HCT116 (cell line): Measurements from ENCODE around the gene NUDT14. TPM values are rescaled to one million over a fixed set of nuclear protein-coding genes. Genes with fewer than 3 reads are reported as not detected.
A peak's percentile ranks its signal among the peaks of the same experiment; 100 is the strongest.

Experiments used
- ATAC-seq: fragments of 200-7000 bp; cut with Tn5 transposase; 2 replicates; pipeline ENCODE4 v1.9.1; 2020; ENCODE audit warnings: mild to moderate bottlenecking, moderate library complexity
- BruUV-seq: library from RNA; stranded (reverse); fragments of 400-500 nt; replicated peaks from 2 replicates; lab custom pipeline; 2021; lab: Mats Ljungman, UMichigan
- CTCF ChIA-PET: fragments of 300-600 bp; sonication (Branson Sonifier 250); formaldehyde crosslinking; loops from one replicate; lab custom pipeline; 2021; ENCODE audit warnings: antibody characterized with exemption; lab: Charles Lee
- POLR2A ChIA-PET: fragments of 300-600, 350-600 bp; sonication (Branson Sonifier 250); formaldehyde crosslinking; loops from one replicate; lab custom pipeline; 2021; ENCODE audit warnings: antibody characterized with exemption; lab: Charles Lee
- RAD21 ChIA-PET, 2 experiments: fragments of 300-600 bp; sonication (Branson Sonifier 250); formaldehyde crosslinking; loops; one replicate each; lab custom pipeline; 2023; ENCODE audit warnings: low total read pairs in 2 of 2; ENCODE audit not compliant: uncharacterized antibody in 2 of 2, unreplicated experiment in 2 of 2, low non-redundant PET in 1 of 2; lab: Charles Lee
- DNase-seq: peaks from one replicate; pipeline ENCODE4 v3.0.0-alpha.2; 2010; ENCODE audit warnings: low read depth, low spot score
- H2AFZ ChIP-seq: fragments of 200-600 bp; shearing (Covaris generic), sonication (generic); 2 replicates; pipeline ENCODE4 v1.6.1; 2017; ENCODE audit warnings: low read depth, mixed run types, mixed read lengths, antibody characterized with exemption, low read length; ENCODE audit not compliant: poor library complexity, severe bottlenecking
- H3K27ac ChIP-seq: 2 replicates; pipeline ENCODE4 v1.5.1; 2012; ENCODE audit warnings: low read depth, low read length
- H3K27me3 ChIP-seq: fragments of 200-600 bp; sonication (generic); 2 replicates; pipeline ENCODE4 v1.6.1; 2016; ENCODE audit warnings: mixed run types, low read length, mixed read lengths; ENCODE audit not compliant: insufficient read depth
- H3K36me3 ChIP-seq, 2 experiments: fragments of 200-500 bp in 1 of 2; fragments of 200-600 bp in 1 of 2; sonication (Bioruptor generic) in 1 of 2; sonication (generic) in 1 of 2; 2 replicates each; pipeline versions ENCODE4 v1.5.1 to v1.6.1; 2014 to 2016; ENCODE audit warnings: low read length in 2 of 2, inconsistent platforms in 1 of 2, mixed read lengths in 1 of 2, mixed run types in 1 of 2; ENCODE audit not compliant: insufficient read depth in 2 of 2, control insufficient read depth in 1 of 2
- H3K4me1 ChIP-seq, 2 experiments: fragments of 200-600 bp in 1 of 2; sonication (generic) in 1 of 2; 2 replicates each; pipeline versions ENCODE4 v1.5.1 to v1.6.1; 2012 to 2017; ENCODE audit warnings: low read length in 2 of 2, inconsistent platforms in 1 of 2, mild to moderate bottlenecking in 1 of 2, mixed read lengths in 1 of 2, mixed run types in 1 of 2, moderate library complexity in 1 of 2; ENCODE audit not compliant: insufficient read depth in 2 of 2, control insufficient read depth in 1 of 2
- H3K4me2 ChIP-seq: fragments of 200-600 bp; sonication (generic); 2 replicates; pipeline ENCODE4 v1.6.1; 2017; ENCODE audit warnings: mixed run types, low read length, mixed read lengths
- H3K4me3 ChIP-seq, 2 experiments: fragments of 200-600 bp in 1 of 2; sonication (generic) in 1 of 2; replicated peaks in 1 of 2; 2 replicates each; pipeline ENCODE4 v1.5.1; 2011 to 2016; ENCODE audit warnings: low read length in 2 of 2, control low read depth in 1 of 2, low read depth in 1 of 2, mild to moderate bottlenecking in 1 of 2, mixed read lengths in 1 of 2, mixed run types in 1 of 2
- H3K79me2 ChIP-seq: fragments of 200-600 bp; sonication (generic); 2 replicates; pipeline ENCODE4 v1.6.1; 2017; ENCODE audit warnings: mild to moderate bottlenecking, mixed run types, low read length, moderate library complexity, mixed read lengths; ENCODE audit not compliant: insufficient read depth
- H3K9ac ChIP-seq: fragments of 200-600 bp; sonication (generic); 2 replicates; pipeline ENCODE4 v1.6.1; 2016; ENCODE audit warnings: low read length, mixed read lengths
- H3K9me2 ChIP-seq: fragments of 200-600 bp; sonication (generic), shearing (Covaris generic); 2 replicates; pipeline ENCODE4 v1.6.1; 2017; ENCODE audit warnings: mixed run types, mild to moderate bottlenecking, moderate library complexity; ENCODE audit not compliant: insufficient read depth
- H3K9me3 ChIP-seq, 2 experiments: fragments of 200-500 bp in 1 of 2; fragments of 200-600 bp in 1 of 2; sonication (Bioruptor generic) in 1 of 2; sonication (generic) in 1 of 2; 2 replicates each; pipeline ENCODE4 v1.6.1; 2014 to 2017; ENCODE audit warnings: low read length in 2 of 2, mixed read lengths in 2 of 2, inconsistent platforms in 1 of 2, low read depth in 1 of 2, mild to moderate bottlenecking in 1 of 2, mixed run types in 1 of 2, moderate library complexity in 1 of 2; ENCODE audit not compliant: control insufficient read depth in 1 of 2, insufficient read depth in 1 of 2
- H4K20me1 ChIP-seq: fragments of 200-600 bp; sonication (generic), shearing (Covaris generic); 2 replicates; pipeline ENCODE4 v1.6.1; 2017; ENCODE audit warnings: mixed run types, mild to moderate bottlenecking, moderate library complexity; ENCODE audit not compliant: insufficient read depth
- CEBPB ChIP-seq: IDR thresholded peaks from 2 replicates; pipeline ENCODE4 v1.6.1; 2012; ENCODE audit warnings: low read depth
- ELF1 ChIP-seq: IDR thresholded peaks from 2 replicates; pipeline ENCODE4 v1.6.1; 2012; ENCODE audit warnings: low read depth, borderline replicate concordance
- EZH2phosphoT487 ChIP-seq: fragments of 200-600 bp; IDR thresholded peaks from 2 replicates; pipeline ENCODE4 v1.6.1; 2018; ENCODE audit warnings: antibody characterized with exemption, borderline replicate concordance
- JUND ChIP-seq: IDR thresholded peaks from 2 replicates; pipeline ENCODE4 v1.6.1; 2012
- POLR2A ChIP-seq: IDR thresholded peaks from 2 replicates; pipeline ENCODE4 v1.7.0; 2011; ENCODE audit warnings: borderline replicate concordance; ENCODE audit not compliant: insufficient read depth, insufficient read length; ENCODE audit errors: extremely low read depth
- POLR2AphosphoS5 ChIP-seq: IDR thresholded peaks from 2 replicates; pipeline ENCODE4 v1.6.1; 2011; ENCODE audit warnings: mild to moderate bottlenecking, low read depth, low read length, moderate library complexity
- REST ChIP-seq: IDR thresholded peaks from 2 replicates; pipeline ENCODE4 v1.6.1; 2012; ENCODE audit warnings: low read depth
- SP1 ChIP-seq: IDR thresholded peaks from 2 replicates; pipeline ENCODE4 v1.6.1; 2012; ENCODE audit warnings: low read depth
- SRF ChIP-seq: IDR thresholded peaks from 2 replicates; pipeline ENCODE4 v1.6.1; 2012; ENCODE audit warnings: low read depth
- YY1 ChIP-seq: IDR thresholded peaks from 2 replicates; pipeline ENCODE4 v1.6.1; 2011; ENCODE audit warnings: low read length, low read depth, moderate library complexity, mild to moderate bottlenecking; ENCODE audit not compliant: insufficient replicate concordance; ENCODE audit errors: extremely low read depth
- ZFX ChIP-seq: fragments of 450-650 bp; IDR thresholded peaks from 2 replicates; pipeline ENCODE4 v1.6.1; 2017
- ZNF274 ChIP-seq: fragments of 200-500 bp; sonication (Bioruptor generic); IDR thresholded peaks from 2 replicates; pipeline ENCODE4 v1.6.1; 2014; ENCODE audit warnings: mild to moderate bottlenecking, low read depth, low read length, inconsistent platforms
- intact Hi-C: fragments of 100-400 bp; cut with micrococcal nuclease; formaldehyde crosslinking; loops from 2 replicates; pipeline ENCODE4 v1.10.0; 2022
- total RNA-seq: library from RNA; stranded (reverse); gene quantifications from one replicate; pipeline ENCODE4 v1.2.1, GENCODE V29; 2021; ENCODE audit not compliant: unreplicated experiment
- TF ChIP-seq, protein P1 (sequence below): IDR thresholded peaks from 2 replicates; pipeline ENCODE4 v1.6.1; 2011; ENCODE audit warnings: mild to moderate bottlenecking, low read length, moderate library complexity; ENCODE audit not compliant: insufficient replicate concordance; ENCODE audit errors: extremely low read depth
- TF ChIP-seq, protein P2 (sequence below): IDR thresholded peaks from 2 replicates; pipeline ENCODE4 v1.6.1; 2012
- TF ChIP-seq, protein P3 (sequence below): IDR thresholded peaks from 2 replicates; pipeline ENCODE4 v1.6.1; 2012

The NUDT14 gene
- total RNA-seq, 1 experiment from 2014 or later: 56.1 TPM

DNA sequence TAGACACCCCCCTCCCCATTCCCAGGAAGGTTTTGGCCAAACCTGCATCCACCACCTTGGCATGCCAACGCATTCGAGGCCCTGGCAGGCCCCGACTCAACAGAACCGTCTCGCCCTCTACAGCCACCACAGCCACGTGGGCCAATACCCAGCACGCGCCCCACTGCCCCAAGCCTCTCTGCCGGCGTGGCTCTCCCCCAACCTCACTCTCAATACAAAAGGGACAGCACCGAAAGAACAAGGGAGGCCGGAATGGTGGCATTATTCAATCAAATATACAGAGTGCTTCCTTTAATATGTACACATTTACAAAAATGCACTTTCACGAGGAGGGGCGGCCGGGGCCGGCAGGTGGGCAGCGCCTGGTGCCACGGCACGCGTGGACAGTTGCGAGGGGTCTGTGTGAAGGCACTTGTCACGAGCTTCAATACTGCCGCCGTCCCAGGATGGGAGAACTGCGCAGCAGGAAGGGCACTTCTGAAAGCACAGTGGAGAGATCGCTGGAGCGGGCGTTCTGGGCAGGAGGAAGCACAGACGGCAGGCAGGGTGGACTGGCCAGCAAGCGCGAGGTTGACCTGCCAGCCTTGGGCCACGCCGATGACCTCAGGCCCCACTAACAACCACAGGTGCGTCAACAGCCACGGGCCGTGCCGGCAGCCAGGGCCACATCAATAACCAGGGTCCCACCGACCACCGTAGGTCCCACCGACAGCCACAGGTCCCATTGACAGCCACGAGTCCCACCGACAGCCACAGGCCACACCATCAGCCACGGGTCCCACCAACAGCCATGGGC is 39.4 kb downstream of the NUDT14 start:
- ChIA-PET RAD21 (no interaction called here), POLR2A (no interaction called here), CTCF (no interaction called here)
- Histone ChIP-seq H2AFZ (no peak overlapping the region), H3K4me1 (no peaks in the 10 kb centered on the region), H3K4me3 (no peak overlapping the region), H3K4me2 (no peak overlapping the region), H3K9me2 (no peaks in the 10 kb centered on the region), H3K9ac (no peak overlapping the region), H4K20me1 (no peaks in the 10 kb centered on the region), H3K27ac (no peak overlapping the region), H3K9me3 (no peaks in the 10 kb centered on the region), H3K79me2 (no peaks in the 10 kb centered on the region), H3K36me3 (peaks cover 2 to 25% of the 10 kb centered on the region in 2 experiments; a peak in 3 of 4 replicates), H3K27me3 (no peaks in the 10 kb centered on the region)
- DNase-seq (no peak), ATAC-seq (no peak)
- BruUV-seq: TSS peak; percentile 70
- TF ChIP-seq, protein P1, sequence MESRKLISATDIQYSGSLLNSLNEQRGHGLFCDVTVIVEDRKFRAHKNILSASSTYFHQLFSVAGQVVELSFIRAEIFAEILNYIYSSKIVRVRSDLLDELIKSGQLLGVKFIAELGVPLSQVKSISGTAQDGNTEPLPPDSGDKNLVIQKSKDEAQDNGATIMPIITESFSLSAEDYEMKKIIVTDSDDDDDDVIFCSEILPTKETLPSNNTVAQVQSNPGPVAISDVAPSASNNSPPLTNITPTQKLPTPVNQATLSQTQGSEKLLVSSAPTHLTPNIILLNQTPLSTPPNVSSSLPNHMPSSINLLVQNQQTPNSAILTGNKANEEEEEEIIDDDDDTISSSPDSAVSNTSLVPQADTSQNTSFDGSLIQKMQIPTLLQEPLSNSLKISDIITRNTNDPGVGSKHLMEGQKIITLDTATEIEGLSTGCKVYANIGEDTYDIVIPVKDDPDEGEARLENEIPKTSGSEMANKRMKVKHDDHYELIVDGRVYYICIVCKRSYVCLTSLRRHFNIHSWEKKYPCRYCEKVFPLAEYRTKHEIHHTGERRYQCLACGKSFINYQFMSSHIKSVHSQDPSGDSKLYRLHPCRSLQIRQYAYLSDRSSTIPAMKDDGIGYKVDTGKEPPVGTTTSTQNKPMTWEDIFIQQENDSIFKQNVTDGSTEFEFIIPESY: no peak
- TF ChIP-seq YY1 (no peak), REST (no peak), POLR2A (no peak), SRF (no peak), ELF1 (no peak), CEBPB (no peak), JUND (no peak), POLR2AphosphoS5 (no peak), ZFX (no peak), SP1 (no peak), EZH2phosphoT487 (no peak), ZNF274 (no peak)
- TF ChIP-seq, protein P2, sequence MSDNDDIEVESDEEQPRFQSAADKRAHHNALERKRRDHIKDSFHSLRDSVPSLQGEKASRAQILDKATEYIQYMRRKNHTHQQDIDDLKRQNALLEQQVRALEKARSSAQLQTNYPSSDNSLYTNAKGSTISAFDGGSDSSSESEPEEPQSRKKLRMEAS: no peak
- TF ChIP-seq, protein P3, sequence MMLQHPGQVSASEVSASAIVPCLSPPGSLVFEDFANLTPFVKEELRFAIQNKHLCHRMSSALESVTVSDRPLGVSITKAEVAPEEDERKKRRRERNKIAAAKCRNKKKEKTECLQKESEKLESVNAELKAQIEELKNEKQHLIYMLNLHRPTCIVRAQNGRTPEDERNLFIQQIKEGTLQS: no peak
- intact Hi-C loops: no loop called here
